Vagina (tissue), 2 donors: ENCODE results near the gene RASAL2. TPM values are rescaled to one million over a fixed set of nuclear protein-coding genes. Genes with fewer than 3 reads are reported as not detected.
A peak's percentile ranks its signal among the peaks of the same experiment; 100 is the strongest.

ENCODE experiments used
- DNase-seq, 2 donors: peaks; one replicate each; pipeline ENCODE4 v3.0.0-alpha.2; 2017; ENCODE audit errors: extremely low spot score in 2 of 2
- H3K27ac ChIP-seq: fragments of 200-600 bp; sonication (generic); one replicate; pipeline ENCODE4 v1.5.1; 2019
- H3K27me3 ChIP-seq: fragments of 200-600 bp; sonication (generic); one replicate; pipeline ENCODE4 v1.5.1; 2019
- H3K36me3 ChIP-seq, 2 donors: fragments of 200-600 bp; sonication (generic); one replicate each; pipeline ENCODE4 v1.5.1; 2017 to 2019
- H3K4me1 ChIP-seq: fragments of 200-600 bp; sonication (generic); one replicate; pipeline ENCODE4 v1.5.1; 2019
- H3K4me3 ChIP-seq, 2 donors: fragments of 200-600 bp; sonication (generic); 1 replicate in 1 of 2; 2 replicates in 1 of 2; pipeline ENCODE4 v1.5.1; 2016 to 2019
- H3K9me3 ChIP-seq: fragments of 200-600 bp; sonication (generic); one replicate; pipeline ENCODE4 v1.5.1; 2019
- POLR2A ChIP-seq, 2 donors: fragments of 450-650 bp; IDR thresholded peaks; one replicate each; pipeline ENCODE4 v1.6.1; 2017; ENCODE audit warnings: antibody characterized with exemption in 2 of 2, mild to moderate bottlenecking in 2 of 2, moderate library complexity in 2 of 2
- POLR2AphosphoS5 ChIP-seq, 2 donors: sonication (generic); formaldehyde crosslinking; IDR thresholded peaks; one replicate each; pipeline ENCODE4 v1.9.0; 2017; ENCODE audit warnings: antibody characterized with exemption in 2 of 2, mild to moderate bottlenecking in 2 of 2, low read depth in 1 of 2; ENCODE audit not compliant: insufficient read depth in 1 of 2
- intact Hi-C: fragments of 100-400 bp; cut with DNase I; formaldehyde crosslinking; loops from one replicate; pipeline ENCODE4 v1.15.1; 2023
- total RNA-seq: library from RNA; depleted of rRNA; stranded (reverse); fragments of >200 nt; gene quantifications from one replicate; pipeline ENCODE4 v1.2.3, GENCODE V29; 2016
- TF ChIP-seq, protein P1 (sequence below), 3 experiments: fragments of 450-650 bp in 2 of 3; fragments of 200-600 bp in 1 of 3; sonication (generic) in 1 of 3; IDR thresholded peaks; one replicate each; pipeline ENCODE4 v1.5.1; 2017 to 2019; ENCODE audit warnings: antibody characterized with exemption in 3 of 3, mild to moderate bottlenecking in 2 of 3, moderate library complexity in 2 of 3

RASAL2 gene
- total RNA-seq, 1 donor from 2014 or later = 25.5 TPM

DNA sequence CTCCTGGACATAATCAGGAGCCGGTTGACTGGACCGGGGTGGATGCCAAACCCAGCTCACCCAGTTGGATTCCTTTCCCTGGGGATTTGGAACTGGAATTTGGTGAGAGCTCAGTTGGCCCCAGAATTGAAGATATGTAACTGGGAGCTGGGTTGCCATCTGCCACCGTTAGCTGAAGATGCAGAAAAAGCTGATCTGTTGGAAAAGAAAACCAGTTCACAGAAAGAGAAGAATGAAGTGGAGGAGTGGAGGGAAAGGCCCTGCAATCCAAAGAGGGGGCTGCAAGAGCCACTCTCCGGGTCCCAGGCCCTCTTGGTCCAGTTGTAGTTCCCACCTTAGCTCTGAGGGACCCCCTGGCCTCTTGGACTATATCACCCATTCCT lies 435.0 kb downstream of the RASAL2 start:
- Histone ChIP-seq H3K4me3 (no peak overlapping the region), H3K27ac (no peak overlapping the region), H3K9me3 (no peaks in the 10 kb centered on the region), H3K4me1 (peaks cover 10% of the 10 kb centered on the region), H3K36me3 (no peaks in the 10 kb centered on the region), H3K27me3 (no peaks in the 10 kb centered on the region)
- no peak for TF ChIP-seq POLR2A (IDR thresholded peaks at IDR 0.05)
- TF ChIP-seq POLR2AphosphoS5 (IDR thresholded peaks at IDR 0.05; ENCODE audit: insufficient read depth in 1 of 2, low read depth in 1 of 2) = no peak
- TF ChIP-seq, protein P1, sequence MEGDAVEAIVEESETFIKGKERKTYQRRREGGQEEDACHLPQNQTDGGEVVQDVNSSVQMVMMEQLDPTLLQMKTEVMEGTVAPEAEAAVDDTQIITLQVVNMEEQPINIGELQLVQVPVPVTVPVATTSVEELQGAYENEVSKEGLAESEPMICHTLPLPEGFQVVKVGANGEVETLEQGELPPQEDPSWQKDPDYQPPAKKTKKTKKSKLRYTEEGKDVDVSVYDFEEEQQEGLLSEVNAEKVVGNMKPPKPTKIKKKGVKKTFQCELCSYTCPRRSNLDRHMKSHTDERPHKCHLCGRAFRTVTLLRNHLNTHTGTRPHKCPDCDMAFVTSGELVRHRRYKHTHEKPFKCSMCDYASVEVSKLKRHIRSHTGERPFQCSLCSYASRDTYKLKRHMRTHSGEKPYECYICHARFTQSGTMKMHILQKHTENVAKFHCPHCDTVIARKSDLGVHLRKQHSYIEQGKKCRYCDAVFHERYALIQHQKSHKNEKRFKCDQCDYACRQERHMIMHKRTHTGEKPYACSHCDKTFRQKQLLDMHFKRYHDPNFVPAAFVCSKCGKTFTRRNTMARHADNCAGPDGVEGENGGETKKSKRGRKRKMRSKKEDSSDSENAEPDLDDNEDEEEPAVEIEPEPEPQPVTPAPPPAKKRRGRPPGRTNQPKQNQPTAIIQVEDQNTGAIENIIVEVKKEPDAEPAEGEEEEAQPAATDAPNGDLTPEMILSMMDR (IDR thresholded peaks at IDR 0.05) = no peak
- intact Hi-C loops = no loop called here
- no peak for DNase-seq

DNA sequence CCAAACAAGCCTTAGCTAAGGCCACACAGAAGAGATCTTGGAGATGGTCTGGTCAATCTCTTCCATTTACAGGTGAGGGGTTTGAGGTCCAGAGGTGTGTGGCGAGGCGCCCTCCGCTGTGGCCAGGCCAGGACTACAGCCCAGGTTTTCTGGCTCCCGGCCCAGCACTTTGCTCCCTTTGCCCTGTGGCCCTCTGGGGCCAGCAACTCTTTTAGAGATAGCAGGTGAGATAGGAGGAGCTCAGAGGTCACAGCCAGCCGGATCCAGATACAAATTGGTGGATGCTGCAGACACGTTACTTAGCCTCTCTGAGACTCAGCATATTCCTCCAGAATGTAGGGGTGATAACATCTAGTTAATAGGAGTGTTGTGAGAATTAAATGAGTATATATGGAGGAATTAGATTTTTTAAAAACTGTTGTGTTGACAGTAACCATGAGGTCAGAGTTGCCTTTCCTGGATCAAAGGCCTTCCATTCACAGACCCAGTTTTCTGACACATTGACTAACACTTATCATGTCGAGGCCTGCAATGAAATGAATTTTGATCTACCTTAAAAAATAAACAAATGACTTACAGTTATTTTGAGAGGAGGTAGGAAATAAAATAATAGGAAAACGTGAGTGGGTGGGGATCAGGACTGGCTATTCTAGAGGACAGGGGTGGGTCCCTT lies 435.6 kb downstream of the RASAL2 start:
- Histone ChIP-seq H3K4me1 (peaks cover 10% of the 10 kb centered on the region), H3K9me3 (no peaks in the 10 kb centered on the region), H3K27ac (no peak overlapping the region), H3K4me3 (no peak overlapping the region), H3K27me3 (no peaks in the 10 kb centered on the region), H3K36me3 (no peaks in the 10 kb centered on the region)
- TF ChIP-seq POLR2A (IDR thresholded peaks at IDR 0.05) (no peak), POLR2AphosphoS5 (IDR thresholded peaks at IDR 0.05; ENCODE audit: insufficient read depth in 1 of 2, low read depth in 1 of 2) (no peak)
- TF ChIP-seq, protein P1 (IDR thresholded peaks at IDR 0.05) = no peak
- DNase-seq = no peak
- intact Hi-C loops = no loop called here

DNA sequence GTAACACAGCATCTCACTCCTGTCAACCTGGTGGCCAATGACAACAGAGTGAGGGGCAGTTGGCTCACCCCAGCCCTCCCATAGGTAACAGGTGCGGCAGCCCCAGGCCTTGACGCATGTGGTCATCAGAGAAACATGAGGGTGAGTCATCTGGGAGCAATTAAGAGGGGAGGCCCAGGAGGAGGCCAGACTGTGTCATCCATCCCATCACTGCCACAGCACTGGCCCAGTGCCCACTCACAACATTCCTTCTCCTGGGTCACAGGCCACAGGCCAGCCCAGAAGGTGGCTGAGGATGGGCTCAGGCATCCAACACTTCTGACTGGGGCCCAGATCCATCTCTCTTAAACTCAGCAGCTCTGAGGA lies 436.1 kb downstream of the RASAL2 start:
- H3K36me3 ChIP-seq = no peaks in the 10 kb centered on the region
- intact Hi-C loops = no loop called here
- no peaks in the 10 kb centered on the region for H3K27me3 ChIP-seq
- no peak overlapping the region for H3K4me3 ChIP-seq
- no peak for DNase-seq
- H3K27ac ChIP-seq = no peak overlapping the region
- peaks cover 10% of the 10 kb centered on the region for H3K4me1 ChIP-seq
- TF ChIP-seq, protein P1 (IDR thresholded peaks at IDR 0.05) = no peak
- TF ChIP-seq POLR2AphosphoS5 (IDR thresholded peaks at IDR 0.05; ENCODE audit: insufficient read depth in 1 of 2, low read depth in 1 of 2) = no peak
- no peak for TF ChIP-seq POLR2A (IDR thresholded peaks at IDR 0.05)
- no peaks in the 10 kb centered on the region for H3K9me3 ChIP-seq

DNA sequence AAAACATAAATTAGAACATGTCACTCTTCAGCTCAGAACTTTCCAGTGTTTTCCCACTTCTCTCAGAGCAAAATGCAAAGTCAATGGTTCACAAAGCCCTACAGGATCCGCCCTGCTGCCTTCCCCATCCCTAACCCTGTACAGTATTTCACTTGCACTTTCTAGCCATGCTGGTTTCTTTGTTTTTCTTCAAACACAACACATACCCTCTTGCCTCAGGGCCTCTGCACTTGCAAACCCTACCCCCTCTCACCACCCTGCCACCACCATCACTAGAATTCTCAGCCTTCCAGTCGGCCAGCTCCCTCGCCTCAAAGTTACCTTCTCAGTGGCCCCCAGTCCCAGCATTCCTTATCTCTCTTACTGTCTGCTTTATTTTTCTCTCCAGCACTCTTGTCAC lies 436.6 kb downstream of the RASAL2 start:
- no peaks in the 10 kb centered on the region for H3K27me3 ChIP-seq
- H3K27ac ChIP-seq = no peak overlapping the region
- H3K4me3 ChIP-seq = no peak overlapping the region
- no peak for DNase-seq
- H3K9me3 ChIP-seq = no peaks in the 10 kb centered on the region
- peaks cover 10% of the 10 kb centered on the region for H3K4me1 ChIP-seq
- TF ChIP-seq POLR2AphosphoS5 (IDR thresholded peaks at IDR 0.05; ENCODE audit: insufficient read depth in 1 of 2, low read depth in 1 of 2) (no peak), POLR2A (IDR thresholded peaks at IDR 0.05) (no peak)
- TF ChIP-seq, protein P1 (IDR thresholded peaks at IDR 0.05) = no peak
- no peaks in the 10 kb centered on the region for H3K36me3 ChIP-seq
- intact Hi-C loops = no loop called here

DNA sequence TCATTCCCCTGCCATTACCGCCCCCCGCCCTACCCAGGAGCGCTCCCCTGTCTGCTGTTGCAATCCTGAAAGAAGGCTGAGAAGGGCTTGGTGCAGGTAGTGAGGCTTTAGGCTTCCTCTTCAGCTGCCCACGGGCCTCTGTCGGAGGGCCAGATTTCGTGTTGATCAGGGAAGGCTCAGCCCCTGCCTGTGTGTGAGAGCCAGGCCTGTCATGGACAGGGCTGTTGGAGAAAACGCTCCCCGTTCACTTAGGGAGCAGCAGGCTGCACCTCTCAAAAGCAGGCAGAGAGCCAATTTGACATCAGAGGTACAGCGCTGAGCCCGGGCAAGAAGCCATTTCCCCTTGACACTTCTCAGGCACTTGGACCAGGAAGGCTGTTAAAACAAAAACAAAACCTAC lies 438.0 kb downstream of the RASAL2 start:
- TF ChIP-seq, protein P1 (IDR thresholded peaks at IDR 0.05) = no peak
- no peak for TF ChIP-seq POLR2AphosphoS5 (IDR thresholded peaks at IDR 0.05; ENCODE audit: insufficient read depth in 1 of 2, low read depth in 1 of 2)
- no peak for TF ChIP-seq POLR2A (IDR thresholded peaks at IDR 0.05)
- Histone ChIP-seq H3K4me1 (peaks cover 14% of the 10 kb centered on the region), H3K27ac (no peak overlapping the region), H3K9me3 (no peaks in the 10 kb centered on the region), H3K27me3 (no peaks in the 10 kb centered on the region), H3K36me3 (no peaks in the 10 kb centered on the region), H3K4me3 (no peak overlapping the region)
- peak in 1 of 2 donors; percentile 86 for DNase-seq
- intact Hi-C loops = loop anchor here (1.0 kb wide), 1 partner anchor 20 kb away; no protein-coding TSS in a partner anchor
